GM18505 (cell line): ENCODE results near the gene ALPK1.
"Not testable (repeated sequence)": the region's sequence is repeated elsewhere in the genome, so short reads cannot be mapped to it uniquely, and the experiment has no call there.

Experiments used
- ATAC-seq: cut with Tn5 transposase; IDR thresholded peaks from one replicate; pipeline ENCODE4 v1.9.1; 2021; ENCODE audit not compliant: unreplicated experiment
- POLR2A ChIP-seq: IDR thresholded peaks from 4 replicates; pipeline ENCODE4 v1.6.1; 2011; ENCODE audit warnings: borderline replicate concordance; ENCODE audit not compliant: insufficient read depth, insufficient read length; ENCODE audit errors: extremely low read depth

The ALPK1 gene

DNA sequence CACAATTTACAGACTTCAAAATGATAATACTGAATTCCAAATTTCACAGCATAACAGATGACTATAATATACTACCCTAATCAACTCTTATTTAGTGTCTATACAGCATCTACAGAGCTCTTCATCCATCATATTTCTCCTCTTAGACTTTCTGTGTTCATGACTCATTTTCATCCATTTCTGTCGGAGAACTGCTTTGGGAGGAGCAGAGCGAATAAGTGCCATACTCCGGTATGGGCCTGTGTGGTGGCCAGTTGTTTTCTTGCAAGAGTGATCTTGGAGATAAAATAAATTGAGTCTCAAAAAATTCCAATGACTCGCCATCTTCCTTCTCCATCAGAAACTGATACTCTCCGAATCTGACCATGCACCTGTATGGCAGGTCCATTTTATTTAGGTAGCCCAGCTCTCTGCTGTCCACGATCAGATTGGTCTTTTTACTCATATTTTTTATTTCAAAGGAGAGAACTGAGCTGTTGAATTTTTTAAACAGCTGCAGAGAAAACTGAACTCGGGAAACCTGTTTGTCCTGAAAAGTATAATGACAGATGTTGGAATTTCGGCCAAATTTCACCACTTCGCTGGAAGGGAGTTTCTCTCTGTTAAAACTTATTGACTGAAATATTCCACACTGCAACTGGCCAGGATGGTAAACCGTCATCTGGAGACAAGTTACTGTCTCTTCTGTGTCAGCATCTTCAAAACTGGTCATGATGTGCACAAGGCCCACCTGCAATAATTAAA, 19.3 kb upstream of the ALPK1 start:
- no peak for TF ChIP-seq POLR2A
- ATAC-seq: no peak

DNA sequence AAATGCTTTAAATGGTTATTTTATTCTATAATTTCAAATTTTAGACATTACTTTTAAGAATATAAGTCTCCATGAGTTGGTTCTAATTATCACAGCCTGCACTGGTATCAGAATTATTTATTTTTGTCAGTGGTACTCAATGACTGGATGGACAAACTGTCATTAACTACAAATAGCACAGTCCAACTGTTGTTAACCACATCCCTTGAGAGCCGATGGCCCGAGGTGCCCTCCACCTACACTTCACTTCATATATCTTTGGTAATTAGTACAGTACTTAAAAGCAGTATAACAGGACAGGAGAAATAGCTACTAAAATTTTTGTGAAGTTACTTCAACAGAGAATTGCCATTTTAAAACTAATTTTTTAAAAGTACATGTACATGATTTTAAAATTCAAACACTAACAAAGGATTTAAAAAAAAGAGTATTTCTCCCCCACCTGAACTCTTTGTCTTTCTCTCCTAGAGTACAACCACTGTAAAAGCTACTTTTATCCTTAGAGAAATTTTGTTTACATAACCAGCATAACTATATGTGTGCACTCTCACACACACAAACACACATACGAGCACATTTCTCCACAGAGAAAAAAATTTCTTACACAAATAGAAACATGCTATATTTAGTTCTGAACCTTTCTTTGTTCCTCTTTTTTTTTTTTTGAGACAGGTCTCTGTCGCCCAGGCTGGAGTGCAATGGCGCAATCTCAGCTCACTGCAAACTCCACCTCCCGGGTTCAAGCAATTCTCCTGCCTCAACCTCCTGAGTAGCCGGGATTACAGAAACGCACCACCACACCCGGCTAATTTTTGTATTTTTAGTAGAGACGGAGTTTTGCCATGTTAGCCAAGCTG, 17.9 kb upstream of the ALPK1 start:
- no peak for TF ChIP-seq POLR2A
- ATAC-seq: peak; percentile 63

DNA sequence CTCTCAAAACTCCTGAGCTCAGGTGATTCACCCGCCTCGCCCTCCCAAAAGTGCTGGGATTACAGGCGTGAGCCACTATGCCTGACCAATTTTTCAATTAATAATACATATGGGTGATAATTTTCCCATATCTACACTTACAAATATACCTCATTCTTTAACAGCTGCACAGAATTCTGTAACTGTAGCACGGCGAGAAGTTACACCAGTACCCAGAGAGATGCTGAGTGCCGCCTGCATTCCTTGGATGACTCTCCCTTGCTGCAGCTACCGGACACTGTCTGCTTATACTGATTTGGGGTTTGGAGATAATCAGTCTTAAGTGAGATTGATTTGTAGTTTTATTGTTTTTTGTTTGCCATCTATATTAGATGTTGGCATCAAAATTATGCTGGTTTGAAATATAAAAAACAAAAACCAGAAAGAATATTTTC, 17.3 kb upstream of the ALPK1 start:
- ATAC-seq: no peak
- no peak for TF ChIP-seq POLR2A

DNA sequence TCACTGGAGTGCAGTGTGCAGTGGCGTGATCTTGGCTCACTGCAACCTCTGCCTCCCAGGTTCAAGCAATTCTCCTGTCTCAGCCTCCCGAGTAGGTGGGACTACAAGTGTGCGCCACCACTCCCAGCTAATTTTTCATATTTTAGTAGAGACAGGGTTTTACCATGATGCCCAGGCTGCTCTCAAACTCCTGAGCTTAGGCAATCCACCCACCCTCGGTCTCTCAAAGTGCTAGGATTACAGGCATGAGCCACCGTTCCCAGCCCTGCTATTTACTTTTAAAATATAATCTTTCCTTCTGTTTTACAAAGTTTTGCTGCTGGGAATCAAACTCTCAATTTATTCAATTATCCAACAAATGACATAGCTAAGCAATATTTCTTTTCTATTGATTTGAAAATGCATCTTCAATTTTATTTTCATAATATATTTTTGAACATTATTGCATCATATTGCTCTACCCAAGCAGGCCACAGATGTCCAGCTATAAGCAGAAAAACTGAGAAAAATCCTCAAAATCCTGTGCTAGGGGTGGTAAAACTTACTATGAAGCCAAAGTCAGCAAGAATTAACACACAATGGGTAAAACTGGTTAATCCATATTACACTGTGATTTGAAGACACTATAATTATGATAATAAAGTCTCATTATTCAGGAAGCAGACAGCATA, 16.6 kb upstream of the ALPK1 start:
- no peak for TF ChIP-seq POLR2A
- ATAC-seq: no peak

- ATAC-seq: not testable (repeated sequence)
Measured at GRCh38 chr4:112281895-112282398, 15.2 kb upstream of the ALPK1 start.

- TF ChIP-seq POLR2A: no peak
- ATAC-seq: no peak
Measured at GRCh38 chr4:112282860-112283667, 14.1 kb upstream of the ALPK1 start.

DNA sequence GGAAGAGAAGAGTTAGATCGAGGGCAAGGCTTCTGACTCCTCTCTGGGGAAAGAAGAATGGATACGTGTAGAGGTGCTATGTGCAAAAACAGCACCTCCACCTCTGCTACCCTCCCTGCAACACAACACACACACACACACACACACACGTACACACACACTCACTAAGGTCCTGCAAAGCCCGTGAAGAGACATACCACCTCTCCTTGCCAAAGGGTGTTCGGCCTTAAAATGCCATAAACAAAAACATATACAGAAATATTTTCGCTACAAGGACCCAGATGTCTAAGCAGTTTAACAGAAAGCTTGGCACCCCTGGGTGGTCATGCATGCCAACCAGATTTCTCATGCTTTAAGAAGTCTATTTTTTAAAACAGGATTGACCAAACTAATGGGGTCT, 13.0 kb upstream of the ALPK1 start:
- ATAC-seq: no peak
- no peak for TF ChIP-seq POLR2A

DNA sequence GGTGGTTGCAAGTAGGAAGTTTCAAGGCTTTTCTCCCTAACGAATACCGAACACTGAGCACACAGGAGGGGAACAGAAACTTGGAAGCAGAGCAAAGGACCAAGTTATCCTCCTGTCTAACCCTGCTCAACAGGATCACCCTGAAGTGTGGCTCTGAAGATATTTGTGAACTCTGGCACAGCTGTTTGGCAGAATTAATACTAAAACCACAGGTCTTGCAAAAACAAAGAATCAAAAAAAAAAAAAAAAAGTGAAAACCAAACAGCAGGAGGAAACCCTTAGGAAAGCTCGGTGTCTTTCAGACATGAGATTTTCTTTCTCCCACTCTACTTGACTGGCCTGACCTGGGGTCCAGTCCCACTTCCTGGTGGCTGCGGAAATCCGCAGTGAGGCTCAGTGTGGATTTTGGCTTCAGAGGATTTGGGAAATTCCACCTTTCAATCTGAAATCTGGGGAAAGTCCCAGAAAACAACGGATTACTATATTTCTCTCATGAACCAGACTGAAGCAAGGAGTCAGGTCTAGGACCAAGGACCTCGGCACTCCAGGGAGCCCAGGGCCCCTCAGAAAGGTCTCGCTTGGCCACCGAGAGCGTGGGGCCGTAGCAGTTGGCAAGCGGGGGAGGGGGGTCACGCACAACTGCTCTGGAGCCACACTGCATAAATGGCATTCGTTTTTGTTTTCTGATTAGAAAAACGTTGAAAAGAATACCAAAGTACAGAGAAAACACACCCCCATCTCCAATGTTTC, 12.3 kb upstream of the ALPK1 start:
- peak; percentile 4 for TF ChIP-seq POLR2A
- no peak for ATAC-seq

- peak; percentile 32 for ATAC-seq
- TF ChIP-seq POLR2A: peak; percentile 65
Measured at GRCh38 chr4:112287258-112287989, 9.7 kb upstream of the ALPK1 start.

DNA sequence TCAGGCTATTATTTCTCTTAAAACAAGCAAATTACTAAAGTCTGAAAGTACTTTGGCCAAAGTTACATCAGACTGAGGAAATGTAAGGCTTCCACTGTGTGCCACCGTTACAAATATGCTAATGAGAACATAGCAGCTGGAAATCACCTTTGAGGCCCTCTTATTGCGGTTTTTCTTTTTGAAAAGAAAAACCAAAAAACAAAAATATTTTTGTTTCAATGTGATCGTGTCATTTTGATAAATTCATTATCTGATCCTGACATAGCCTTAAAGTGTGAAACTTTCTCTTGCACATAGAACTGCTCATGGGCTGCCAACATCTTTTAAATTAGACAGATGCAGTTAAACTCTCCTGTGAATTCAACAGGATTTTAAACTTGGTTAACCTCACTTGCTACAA, 8.7 kb upstream of the ALPK1 start:
- no peak for TF ChIP-seq POLR2A
- ATAC-seq: no peak

GRCh38 chr4:112289407-112290253, 7.5 kb upstream of the ALPK1 start:
- ATAC-seq: no peak
- TF ChIP-seq POLR2A: no peak

GRCh38 chr4:112290341-112290740, 6.8 kb upstream of the ALPK1 start:
- no peak for ATAC-seq
- no peak for TF ChIP-seq POLR2A
